NCI-H748 (cell line): ENCODE measurements around the gene PLEKHH2.

Source experiments
- DNase-seq: peaks from one replicate; lab custom pipeline; 2025; ENCODE audit not compliant: unreplicated experiment; lab: John Stamatoyannopoulos, UW

The PLEKHH2 gene

DNA sequence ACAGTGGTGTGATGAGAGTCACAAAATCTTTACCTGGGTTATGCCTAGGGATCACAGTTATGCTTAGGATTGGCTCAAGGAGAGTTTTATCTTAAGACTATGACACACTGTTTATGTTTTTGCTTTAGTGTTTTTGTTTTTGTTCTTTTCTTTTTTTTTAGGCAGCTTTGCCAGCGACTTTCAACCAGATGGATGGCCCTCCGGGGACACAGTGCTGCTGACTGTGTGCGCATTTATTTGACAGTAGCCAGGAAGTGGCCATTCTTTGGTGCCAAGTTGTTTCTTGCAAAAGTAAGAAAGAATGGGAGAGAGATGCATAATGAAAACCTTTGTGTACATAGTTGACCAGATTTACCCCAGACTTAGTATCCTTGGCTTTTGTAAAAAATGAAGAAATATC, 121.7 kb downstream of the PLEKHH2 start:
- DNase-seq = no peak

DNA sequence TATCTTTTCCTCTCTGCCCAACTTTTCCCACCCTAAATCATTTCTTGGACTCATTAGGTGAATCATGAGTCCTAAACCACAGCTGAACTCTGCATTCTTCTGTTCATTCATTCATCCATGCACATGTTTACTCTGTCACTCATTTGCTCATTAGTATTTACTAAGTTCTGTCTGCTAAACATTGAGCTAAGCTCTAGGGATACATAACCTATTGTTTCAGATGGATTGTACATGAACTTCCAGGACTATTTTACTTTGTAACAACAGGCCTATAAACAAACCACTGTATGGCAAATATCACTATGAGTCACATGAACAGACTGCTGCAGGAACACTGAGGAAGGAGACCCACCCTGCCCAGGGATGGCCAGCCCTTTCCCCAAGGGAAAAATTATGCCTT, 122.1 kb downstream of the PLEKHH2 start:
- DNase-seq = no peak

DNA sequence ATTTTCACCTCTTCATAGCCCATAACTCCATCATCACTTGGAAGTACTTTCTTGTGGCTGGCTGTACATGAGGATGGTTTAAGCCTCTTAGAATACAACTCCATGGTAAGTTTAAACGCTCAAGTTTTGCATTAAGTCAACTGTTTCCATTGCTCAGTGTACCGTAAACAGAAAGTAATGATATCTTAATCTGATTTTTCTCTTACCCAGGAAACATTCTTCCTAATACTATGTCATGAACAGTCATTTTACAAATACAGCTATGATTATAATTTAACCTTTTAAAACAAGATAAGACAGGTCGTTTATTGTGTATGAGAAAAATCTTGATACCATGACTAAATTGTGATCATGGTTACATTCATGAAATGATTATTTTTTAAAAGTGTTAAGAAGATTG, 125.2 kb downstream of the PLEKHH2 start:
- DNase-seq = no peak

DNA sequence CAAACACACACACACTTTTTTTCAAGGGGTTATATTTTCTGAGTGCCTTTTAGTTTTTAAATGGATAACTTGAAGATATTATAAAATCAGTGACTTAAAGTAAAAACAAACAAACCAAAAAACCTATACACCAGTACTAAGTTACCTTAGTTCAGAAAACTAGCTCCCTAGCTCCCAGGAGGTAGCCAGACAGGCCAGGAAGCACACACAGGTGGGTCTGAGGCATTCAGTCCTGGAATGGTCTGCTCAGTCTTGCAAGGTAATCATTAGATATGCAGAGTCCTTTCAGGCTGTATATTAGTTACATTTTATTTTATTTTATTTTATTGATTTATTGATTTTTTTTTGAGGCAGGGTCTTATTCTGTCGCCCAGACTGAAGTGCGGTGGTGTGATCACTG, 126.0 kb downstream of the PLEKHH2 start:
- DNase-seq = no peak

DNA sequence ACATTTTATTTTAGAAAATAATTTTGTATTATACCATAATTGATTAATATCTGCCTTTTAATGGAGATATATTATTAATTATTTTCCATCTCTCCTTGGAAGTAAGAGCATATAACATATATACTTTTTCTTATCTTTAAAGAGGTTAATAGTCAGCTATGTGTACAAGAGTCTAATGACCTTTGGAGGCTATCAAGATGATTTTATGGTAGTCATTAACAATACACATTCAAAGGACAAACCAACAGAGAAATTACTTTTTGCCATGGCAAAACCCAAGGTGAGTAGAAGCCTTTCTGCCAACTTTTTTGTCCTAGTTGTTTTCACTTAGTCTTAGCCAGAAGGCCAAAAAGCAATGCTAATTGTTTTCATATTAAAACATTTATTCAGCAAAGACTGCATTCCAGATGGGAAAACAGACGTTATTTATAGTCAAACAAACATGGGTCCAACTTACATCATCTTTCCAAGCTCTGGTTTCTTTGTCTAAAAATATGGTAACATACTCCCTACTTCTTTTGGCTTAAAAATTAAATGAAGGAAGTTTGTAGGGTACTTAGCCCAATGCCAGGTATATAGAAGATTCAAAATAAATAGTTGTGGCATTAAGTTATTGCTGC, 127.1 kb downstream of the PLEKHH2 start:
- no peak for DNase-seq

DNA sequence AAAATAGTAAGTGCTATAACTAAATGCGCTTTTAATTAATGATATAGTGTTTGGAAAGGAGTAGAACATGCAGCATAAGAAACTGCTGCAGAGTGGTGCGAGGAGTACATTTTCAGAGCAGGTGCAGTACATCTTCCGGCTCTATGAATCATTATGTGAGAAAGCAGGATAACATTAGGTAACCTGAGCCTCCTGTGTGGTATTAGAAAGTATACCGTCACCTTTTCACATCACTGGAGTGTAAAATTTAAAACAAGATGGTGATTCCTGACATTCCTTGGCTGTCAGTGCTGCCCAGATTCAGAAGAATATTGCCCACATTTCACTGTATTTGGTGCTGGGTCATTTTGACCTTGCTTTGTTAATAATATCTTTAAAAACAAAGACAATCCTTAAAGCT, 128.9 kb downstream of the PLEKHH2 start:
- no peak for DNase-seq

DNA sequence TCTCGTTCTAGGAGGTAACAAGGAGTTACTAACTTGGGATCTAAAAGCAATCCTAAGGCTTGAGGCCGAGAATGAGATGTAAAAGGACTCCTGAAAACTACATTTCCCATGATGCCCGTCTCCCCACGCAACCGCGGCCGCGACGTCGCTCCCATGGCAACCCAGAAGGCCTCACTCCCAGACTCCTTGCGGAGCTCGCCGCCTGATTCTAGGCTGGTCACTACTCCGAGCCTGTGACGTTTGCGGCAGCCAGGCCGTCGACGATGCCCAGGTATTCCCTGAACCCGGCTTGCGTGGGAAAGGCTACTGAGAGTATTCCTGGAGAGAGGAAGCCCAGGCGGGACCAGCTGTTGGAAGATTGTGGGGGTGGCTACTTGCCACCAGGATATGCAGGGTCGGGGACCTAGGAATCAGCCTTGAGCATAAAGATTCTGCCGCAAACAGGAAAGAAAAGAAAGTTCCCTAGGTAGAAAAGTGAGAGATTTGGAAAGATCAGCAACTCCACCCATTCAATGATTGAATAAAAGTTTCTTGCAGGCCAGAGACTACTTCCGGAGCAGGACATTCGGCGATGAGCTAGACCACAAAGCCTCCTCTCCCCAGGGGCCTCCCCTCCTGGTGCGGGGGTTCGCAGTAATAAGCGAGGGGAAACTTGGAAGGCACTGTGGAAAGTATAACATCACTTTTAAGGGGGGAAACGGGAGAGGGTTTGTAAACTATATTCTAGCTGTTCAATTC, 137.0 kb downstream of the PLEKHH2 start, which contains the start of gene DYNC2LI1:
Gene DYNC2LI1, plus strand, starts transcription at position 164 of the 738 bp plus-strand sequence. Its CDS starts 100 bp downstream, at position 264.
- DNase-seq = peak; percentile 91

DNA sequence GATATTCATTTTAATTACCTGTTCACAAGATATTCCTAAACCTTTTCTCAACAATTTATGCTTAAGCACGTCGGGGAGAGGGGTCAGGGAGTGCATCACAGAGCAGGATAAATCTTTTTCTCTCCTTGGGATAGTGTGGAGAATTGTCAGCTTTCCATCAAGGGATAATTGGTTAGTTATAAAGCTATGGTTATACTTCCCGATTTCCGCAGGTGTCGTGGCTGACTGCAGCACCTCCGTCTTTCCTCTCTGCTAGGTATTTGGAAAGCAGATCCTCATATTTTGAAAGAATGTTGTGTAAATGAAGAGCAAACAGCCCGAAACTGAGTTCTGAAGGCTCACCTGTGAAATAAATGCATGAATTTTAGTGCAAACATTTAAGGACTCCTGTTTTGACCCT, 137.6 kb downstream of the PLEKHH2 start:
- peak; percentile 5 for DNase-seq

DNA sequence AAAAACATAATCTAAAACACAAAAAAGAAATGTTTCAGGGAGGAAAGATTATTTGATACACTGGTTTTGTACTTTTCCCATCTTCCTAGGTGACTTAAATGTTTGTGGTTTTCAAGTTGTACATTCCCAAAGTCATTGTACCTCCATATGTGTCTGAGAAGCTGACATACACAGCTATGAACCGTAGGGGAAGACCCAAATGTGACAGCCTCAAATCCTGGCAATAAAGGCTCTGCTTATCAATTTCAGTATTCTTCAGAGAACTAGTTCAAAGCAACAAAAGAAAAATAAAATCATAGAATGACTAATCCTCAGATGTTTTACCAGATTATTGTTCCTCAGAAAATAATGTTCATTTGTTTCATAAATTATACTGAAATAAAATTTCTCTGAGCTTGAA, 139.3 kb downstream of the PLEKHH2 start:
- no peak for DNase-seq

DNA sequence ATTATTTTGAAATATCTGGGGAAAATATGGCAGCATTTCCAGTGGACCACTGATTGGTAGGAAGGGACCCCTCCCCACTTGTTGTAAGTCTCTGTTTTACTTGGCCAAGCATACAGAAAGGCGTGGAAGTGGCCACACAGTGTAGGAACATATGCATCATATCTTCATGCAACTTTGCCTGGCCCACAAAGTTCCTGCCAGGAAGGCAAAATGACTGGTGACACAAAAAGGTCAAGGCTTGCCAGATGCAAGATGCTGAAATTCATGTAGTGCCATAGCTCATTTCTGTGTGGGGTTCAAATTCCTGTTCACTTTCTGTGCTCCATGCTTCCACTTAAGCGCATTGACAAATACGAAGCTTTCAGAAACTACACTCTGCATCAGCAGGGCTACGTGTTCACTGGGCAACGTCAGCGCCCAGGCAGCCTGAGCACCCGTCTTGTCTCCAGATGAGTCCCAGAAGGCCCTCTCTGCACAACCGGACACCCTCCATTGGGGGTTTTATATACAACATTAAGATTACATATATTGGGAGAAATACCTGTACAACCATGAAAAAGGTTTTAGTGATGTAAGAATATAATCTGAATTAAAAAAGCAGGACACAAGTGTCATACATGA, 140.4 kb downstream of the PLEKHH2 start:
- no peak for DNase-seq

DNA sequence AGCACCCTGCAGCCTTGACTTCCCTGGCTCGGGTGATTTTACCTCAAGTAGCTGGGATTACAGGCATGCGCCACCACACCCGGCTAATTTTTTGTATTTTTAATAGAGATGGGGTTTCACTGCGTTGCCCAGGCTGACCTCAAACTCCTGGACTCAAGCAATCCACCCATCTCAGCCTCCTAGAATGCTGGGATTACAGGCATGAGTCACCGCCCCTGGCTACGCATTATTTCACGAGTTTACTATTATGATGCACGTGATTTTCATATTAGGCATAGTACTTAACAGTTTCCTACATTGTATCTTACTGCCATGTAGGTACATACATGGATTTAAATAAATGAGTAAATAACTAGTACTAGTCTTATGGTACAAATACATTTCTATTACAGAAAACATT, 141.2 kb downstream of the PLEKHH2 start:
- DNase-seq = no peak

DNA sequence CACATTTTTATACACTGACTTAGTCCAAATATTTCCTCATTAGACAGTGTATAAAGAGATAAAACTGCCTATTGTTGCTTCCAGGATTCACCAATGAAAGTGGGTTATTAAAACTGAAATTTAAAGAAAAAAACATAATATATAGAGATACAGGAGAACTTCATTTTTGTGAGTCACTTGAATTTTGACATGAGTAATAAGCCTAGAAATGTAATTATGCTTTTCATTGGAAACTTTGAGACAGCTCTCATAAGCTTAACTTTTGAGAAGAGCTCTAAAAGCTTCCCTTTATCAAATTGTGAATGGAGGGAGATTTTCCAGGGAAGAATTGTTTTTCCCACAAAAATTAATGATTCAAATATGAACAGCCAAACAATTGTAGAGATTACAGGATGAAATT, 150.8 kb downstream of the PLEKHH2 start:
- DNase-seq = no peak

DNA sequence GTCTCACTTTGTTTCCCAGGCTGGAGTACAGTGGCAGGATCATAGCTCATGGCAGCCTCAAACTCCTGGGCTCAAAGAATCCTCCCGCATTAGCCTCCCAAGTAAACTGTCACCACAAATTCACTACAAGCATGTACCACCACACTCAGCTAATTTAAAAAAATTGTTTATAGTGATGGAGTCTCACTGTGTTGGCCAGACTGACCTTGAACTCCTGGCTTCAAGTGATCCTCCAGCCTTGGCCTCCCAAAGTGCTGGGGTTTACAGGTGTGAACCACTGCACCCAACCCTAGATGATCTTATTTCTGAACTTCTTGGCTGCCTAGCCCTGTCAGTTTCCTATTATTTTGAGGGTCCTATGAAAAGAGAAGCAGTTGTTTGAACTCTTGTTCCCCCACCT, 151.6 kb downstream of the PLEKHH2 start:
- no peak for DNase-seq

DNA sequence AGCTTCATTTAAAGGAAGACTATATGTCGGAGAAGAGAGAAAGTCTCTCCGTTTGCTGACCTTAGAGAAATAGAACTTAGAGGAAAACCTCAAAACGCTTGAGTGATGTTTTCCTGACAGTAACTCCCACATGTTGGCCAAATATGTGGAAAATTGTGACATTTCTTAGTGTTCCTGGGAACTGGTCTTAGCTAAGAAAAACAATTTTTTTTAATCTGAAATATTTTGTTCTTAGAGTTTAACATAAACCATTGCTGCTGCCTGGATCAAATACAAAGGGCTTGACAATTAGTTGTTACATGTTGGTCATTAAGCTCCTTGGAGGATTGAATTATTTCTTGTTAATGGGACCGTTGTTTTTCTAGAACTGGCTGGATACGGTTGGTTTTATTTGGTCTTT, 153.1 kb downstream of the PLEKHH2 start:
- no peak for DNase-seq

DNA sequence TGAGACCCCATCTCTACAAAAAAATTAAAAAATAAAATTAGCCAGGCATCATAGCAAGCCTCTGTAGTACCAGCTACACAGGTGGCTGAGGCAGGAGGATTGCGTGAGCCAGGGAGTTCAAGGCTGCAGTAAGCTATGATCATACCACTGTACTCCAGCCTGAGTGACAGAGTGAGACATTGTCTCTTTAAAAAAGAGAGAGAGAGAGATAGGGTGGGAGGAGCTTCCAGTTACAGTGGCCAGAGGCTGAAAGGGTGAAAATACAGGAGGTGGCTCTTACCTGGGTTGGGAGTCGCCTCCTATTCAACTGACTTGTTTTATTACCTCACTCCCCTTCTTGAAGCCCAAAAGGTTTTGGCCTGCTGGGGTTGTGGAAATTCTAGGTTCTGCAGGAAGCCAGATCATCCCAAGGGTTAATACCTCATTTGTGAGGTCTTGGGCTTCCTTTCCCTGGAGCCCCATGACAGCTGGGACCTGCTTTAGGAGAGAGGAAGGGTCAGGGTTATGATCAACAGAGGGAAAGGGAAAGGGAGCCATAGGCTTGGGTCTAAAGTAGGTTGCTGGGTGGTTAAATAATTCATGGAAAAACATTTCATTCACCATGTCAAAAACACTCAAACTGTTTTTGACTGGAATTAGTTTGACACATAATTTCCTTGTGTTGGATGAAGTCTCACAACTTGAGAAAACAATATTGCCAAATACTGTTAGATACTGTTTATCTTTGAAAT, 154.1 kb downstream of the PLEKHH2 start:
- DNase-seq = no peak

DNA sequence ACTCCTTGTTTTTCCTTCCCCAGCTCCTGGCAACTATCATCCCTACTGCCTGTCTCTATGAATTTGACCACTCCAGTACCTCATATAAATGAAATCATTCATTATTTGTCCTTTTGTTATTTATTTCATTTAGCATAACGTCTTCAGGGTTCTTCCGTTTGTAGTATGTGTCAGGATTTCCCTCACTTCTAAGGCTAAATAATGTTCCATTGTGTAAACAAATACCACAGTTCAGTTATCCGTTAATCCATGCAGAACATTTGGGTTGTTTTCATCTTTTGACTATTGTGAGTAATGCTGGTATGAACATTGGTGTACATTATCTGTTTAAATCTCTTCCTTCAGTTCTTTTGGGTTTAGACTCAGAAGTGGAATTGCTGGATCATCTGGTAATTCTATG, 155.6 kb downstream of the PLEKHH2 start:
- no peak for DNase-seq

DNA sequence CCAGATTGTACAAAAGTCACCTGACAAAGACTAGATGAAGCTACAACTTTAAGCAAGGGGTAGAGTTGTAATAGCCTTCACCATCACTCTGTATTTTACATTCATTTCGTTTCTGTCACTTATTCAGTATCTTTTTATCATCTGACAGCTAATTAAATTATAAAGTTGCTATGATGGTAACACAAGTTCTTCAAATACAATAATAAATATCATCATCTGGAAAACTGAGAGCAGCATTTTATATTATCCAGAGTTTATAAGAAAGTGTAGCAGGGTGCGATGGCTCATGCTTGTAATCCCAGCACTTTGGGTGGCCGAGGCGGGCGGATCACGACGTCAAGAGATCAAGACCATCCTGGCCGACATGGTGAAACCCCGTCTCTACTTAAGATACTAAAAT, 157.9 kb downstream of the PLEKHH2 start:
- DNase-seq = no peak

DNA sequence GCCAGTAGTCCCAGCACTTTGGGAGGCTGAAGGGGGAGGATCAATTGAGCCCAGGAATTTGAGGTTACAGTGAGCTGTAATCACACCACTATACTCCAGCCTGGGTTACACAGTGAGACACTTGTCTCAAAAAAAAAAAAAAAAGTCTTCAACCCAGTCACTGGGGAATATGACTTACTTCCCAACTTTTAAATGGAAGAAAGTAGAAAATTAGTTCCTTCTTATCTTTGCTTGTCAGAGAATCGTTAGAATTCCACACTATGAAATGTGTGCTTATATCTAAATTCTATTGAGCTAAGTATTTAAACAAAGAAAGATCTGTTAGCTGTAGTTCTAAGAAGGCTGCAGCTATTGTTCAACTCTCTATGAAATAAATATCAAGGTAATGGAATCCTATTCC, 159.1 kb downstream of the PLEKHH2 start:
- DNase-seq = no peak

DNA sequence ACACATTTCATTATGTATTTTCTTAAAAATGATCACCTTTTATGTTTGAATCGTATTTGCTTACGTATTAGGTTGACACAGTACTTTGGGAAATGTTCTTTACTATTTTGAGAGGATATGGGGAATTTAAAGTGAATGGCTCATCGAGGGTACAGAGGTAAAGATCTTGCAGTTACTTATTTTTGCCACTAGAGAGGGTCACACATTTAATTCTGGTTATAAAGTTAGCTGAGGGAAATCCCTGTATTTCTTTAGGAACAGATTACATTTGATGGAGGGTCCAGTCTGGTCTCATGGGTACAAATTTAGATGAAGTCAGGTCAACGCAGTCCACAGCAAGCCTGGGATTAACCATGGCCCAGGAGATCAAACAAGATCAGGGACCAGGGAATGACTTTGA, 161.2 kb downstream of the PLEKHH2 start:
- DNase-seq = no peak

DNA sequence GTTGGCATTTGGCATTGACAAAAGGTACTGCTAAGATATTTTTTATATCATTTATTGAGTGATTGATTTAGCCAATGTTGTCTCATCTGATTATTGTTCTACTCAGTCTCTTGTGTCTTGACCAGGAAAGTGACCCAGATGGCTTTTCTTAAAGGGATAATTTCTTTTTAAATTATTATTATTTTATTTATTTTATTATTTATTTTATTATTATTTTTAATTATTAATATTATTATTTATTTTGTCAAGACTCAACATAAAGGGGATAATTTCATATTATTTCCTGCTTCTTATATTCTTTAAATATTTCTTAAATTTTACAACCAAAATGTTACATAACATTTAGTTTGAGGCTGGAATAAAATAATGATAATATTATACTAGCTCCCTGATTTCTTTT, 163.8 kb downstream of the PLEKHH2 start:
- DNase-seq = no peak

DNA sequence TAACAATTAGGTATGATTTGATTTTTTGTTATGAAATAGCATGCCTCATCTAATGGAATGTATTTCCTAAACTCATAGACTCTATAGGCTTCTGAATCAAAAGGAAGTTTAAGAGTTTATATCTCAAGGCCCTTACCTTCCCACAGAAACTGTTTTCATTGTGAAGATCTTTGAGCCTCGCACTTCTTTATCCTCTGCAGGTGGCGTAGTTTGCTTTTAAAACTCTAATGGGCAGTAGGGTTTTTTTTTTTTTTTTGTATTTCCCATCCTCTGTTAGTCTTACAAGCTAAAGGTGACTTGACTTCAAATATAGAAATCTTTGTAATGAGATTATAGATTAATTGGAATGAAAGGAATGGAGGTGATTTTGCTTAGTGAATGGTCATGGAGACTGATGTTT, 165.1 kb downstream of the PLEKHH2 start:
- DNase-seq = no peak

DNA sequence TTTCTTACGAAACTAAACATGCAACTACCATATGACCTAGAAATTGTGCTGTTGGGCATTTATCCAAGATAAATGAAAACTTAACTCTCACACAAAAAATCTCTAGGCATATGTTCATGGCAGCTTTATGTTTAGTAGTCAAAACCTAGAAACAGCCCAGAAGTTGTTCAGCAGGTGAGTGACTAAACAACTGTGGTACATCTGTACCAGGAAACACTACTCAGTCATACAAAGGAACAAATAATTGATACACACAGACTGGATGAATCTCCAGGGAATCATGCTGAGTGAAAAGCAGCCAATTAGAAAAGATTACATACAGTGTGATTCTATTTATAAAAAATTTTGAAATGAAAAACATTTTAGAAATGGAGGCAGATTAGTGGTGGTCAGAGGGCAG, 166.1 kb downstream of the PLEKHH2 start:
- DNase-seq = no peak
